GM12801 (cell line): ENCODE measurements around the gene EPN3.

ENCODE experiments used
- TF ChIP-seq, protein P1 (sequence below): IDR thresholded peaks from one replicate; pipeline ENCODE4 v1.5.1; 2011; ENCODE audit warnings: control low read depth; ENCODE audit not compliant: insufficient read length; ENCODE audit errors: extremely low read depth

EPN3 gene

DNA sequence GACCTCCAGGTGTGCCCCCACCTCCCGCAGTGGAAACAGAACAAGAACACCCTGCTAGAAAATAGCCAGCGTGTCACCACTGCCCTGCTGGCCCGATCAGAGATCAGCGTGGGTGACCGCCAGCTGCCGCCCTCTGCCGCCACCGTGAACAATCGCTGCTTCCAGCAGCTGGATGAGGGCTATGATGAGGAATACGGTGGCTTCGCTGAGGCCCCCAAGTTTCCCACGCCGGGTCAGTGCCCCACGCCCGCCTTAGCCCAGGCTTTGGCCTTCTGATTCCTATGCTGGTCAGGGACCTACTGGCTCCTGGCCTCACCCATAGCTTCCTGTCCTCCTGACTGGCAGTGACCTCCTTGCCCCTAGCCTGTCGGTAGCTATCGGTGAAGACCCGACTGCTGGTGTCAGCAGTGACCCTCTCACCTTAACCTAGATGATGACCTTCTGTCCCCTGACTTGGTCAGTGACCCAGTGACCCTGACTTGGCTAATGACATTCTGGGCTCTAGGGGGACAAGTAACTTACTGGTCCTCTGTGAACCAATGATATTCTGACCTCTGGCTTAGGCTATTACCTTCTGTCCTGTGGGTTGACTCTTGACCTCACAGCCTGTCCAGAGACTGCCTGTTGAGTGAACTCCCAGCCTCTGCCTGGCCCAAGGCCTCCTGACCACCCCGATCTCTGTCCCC lies 16.9 kb downstream of the EPN3 start:
- TF ChIP-seq, protein P1, sequence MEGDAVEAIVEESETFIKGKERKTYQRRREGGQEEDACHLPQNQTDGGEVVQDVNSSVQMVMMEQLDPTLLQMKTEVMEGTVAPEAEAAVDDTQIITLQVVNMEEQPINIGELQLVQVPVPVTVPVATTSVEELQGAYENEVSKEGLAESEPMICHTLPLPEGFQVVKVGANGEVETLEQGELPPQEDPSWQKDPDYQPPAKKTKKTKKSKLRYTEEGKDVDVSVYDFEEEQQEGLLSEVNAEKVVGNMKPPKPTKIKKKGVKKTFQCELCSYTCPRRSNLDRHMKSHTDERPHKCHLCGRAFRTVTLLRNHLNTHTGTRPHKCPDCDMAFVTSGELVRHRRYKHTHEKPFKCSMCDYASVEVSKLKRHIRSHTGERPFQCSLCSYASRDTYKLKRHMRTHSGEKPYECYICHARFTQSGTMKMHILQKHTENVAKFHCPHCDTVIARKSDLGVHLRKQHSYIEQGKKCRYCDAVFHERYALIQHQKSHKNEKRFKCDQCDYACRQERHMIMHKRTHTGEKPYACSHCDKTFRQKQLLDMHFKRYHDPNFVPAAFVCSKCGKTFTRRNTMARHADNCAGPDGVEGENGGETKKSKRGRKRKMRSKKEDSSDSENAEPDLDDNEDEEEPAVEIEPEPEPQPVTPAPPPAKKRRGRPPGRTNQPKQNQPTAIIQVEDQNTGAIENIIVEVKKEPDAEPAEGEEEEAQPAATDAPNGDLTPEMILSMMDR, result no peak

DNA sequence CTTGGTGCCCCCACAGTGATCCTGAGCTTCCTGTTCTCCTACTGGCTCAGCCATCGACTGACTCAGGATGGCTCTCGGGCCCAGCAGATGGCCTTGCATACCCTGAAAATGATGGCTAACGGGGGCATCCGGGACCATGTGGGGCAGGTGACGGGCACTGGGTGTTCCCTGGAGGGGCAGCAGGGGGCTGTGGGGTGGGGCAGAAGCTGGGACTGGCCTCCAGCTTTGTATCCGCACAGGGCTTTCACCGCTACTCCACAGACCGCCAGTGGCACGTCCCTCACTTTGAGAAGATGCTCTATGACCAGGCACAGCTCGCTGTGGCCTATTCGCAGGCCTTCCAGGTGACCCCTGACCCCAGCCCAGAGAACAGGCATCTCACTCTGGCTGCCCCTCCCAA lies 17.4 kb downstream of the EPN3 start:
- TF ChIP-seq, protein P1, result no peak

DNA sequence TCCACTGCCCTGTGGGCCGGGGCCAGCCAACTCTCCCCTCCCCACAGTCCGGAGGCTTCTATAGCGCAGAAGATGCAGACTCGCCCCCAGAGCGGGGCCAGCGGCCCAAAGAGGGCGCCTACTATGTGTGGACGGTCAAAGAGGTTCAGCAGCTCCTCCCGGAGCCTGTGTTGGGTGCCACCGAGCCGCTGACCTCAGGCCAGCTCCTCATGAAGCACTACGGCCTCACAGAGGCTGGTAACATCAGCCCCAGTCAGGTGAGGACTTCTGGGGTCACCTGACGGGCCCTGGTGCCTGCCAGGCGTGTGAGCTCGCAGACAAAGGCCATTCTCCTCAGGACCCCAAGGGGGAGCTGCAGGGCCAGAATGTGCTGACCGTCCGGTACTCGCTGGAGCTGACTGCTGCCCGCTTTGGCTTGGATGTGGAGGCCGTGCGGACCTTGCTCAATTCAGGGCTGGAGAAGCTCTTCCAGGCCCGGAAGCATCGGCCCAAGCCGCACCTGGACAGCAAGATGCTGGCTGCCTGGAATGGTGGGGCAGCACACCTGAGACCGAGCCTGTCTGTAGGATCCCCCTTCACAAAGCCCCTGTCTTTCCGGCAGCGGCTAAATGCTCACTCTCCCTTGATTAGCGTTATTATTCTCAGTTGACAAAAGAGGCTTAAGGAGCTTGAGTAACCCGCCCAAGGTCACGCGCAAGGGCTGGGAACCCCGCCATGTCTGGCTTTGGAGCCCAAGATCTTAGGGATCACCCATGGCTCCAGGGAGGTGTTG lies 18.3 kb downstream of the EPN3 start:
- TF ChIP-seq, protein P1, result no peak

DNA sequence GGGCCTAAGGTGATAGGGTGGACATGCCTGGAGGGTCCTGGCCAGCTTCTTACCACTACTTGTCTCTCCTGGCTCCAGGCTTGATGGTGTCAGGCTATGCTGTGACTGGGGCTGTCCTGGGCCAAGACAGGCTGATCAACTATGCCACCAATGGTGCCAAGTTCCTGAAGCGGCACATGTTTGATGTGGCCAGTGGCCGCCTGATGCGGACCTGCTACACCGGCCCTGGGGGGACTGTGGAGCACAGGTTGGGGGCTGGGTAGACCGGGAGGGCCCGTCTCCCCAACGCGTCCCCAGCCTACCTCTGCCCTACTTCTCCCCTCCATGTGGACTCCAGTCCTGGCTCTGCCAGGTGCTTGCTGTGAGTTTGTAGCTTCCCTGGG lies 18.9 kb downstream of the EPN3 start:
- TF ChIP-seq, protein P1, result no peak

DNA sequence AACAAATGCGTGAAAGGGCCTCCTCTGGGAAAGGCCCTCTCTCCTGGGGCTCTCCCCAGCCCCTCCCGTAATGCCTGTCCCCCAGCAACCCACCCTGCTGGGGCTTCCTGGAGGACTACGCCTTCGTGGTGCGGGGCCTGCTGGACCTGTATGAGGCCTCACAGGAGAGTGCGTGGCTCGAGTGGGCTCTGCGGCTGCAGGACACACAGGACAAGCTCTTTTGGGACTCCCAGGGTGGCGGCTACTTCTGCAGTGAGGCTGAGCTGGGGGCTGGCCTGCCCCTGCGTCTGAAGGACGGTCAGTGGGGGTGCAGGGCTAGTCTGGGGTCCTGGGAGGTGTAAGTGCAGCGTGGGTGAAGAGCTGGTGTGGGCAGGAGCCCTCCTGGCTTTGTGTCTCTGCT lies 19.3 kb downstream of the EPN3 start:
- TF ChIP-seq, protein P1, result no peak

DNA sequence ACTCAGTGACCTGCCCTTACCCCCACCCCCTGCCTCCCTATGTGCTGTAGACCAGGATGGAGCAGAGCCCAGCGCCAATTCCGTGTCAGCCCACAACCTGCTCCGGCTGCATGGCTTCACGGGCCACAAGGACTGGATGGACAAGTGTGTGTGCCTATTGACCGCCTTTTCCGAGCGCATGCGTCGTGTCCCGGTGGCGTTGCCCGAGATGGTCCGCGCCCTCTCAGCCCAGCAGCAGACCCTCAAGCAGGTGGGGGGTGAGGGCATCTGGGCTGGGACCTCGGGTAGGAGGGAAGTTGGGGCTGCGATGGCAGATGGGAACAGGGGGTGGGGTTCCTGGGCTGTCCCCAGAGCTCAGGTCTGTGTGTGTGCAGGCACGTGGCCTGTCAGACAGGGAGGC lies 21.7 kb downstream of the EPN3 start:
- TF ChIP-seq, protein P1, result no peak

DNA sequence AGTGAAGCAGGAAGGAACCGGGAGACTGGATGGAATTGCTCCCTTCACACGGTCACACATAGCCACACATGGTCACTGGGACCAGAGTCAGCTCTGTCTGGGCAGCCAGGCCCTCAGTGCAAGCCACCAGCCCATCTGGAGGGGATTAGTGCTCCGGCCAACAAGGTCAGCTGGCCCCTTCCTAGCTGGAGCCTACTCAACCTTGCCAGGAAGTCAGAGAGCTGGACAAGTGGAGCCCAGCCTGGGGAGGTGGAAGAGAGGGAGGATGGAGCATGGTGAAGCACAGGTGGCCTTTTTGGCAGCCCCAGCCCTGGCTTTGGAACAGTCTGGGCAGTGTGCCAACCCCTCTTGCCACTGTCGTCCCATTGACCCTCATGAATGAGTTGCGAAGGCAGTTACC lies 24.3 kb downstream of the EPN3 start:
- TF ChIP-seq, protein P1, result no peak
